Measurements from ENCODE around the gene PAK1IP1. TPM values are rescaled to one million over a fixed set of nuclear protein-coding genes. Genes with fewer than 3 reads are reported as not detected.

PAK1IP1 gene
- total RNA-seq, 1 experiment from 2014 or later: 25.9 TPM

GRCh38 chr6:10668126-10668917, 26.4 kb upstream of the PAK1IP1 start:
- H3K27me3 Mint-ChIP-seq (ENCODE audit: insufficient read depth, unreplicated experiment): peaks cover 6% of the 10 kb centered on the region
- H3K27ac Mint-ChIP-seq (ENCODE audit: unreplicated experiment): no peak overlapping the region
- no peak for TF ChIP-seq CTCF (IDR thresholded peaks at IDR 0.05; ENCODE audit: insufficient read depth in 1 of 2, low read depth in 1 of 2, low read length in 1 of 2, severe bottlenecking in 1 of 2, unreplicated experiment in 1 of 2)
- no TSS peak for BruUV-seq (replicated peaks)
- no peak overlapping the region for H3K4me3 ChIP-seq (ENCODE audit: low read depth, low read length)
- no peaks in the 10 kb centered on the region for H3K27me3 ChIP-seq (replicated peaks; ENCODE audit: control insufficient read depth, insufficient read depth, low read length)
- DNase-seq: no peak
- H3K36me3 Mint-ChIP-seq (ENCODE audit: insufficient read depth, unreplicated experiment): no peaks in the 10 kb centered on the region
- no peaks in the 10 kb centered on the region for H3K9me3 Mint-ChIP-seq (ENCODE audit: unreplicated experiment)
- H3K4me1 Mint-ChIP-seq (ENCODE audit: low read depth, unreplicated experiment): no peaks in the 10 kb centered on the region
- no peaks in the 10 kb centered on the region for H3K4me1 ChIP-seq
- CTCF ChIA-PET: no interaction called here
- intact Hi-C loops (cut with micrococcal nuclease; ENCODE audit: unreplicated experiment): no loop called here
- no peaks in the 10 kb centered on the region for H3K36me3 ChIP-seq (ENCODE audit: control insufficient read depth, insufficient read depth, low read length)
- POLR2A ChIA-PET: no interaction called here
- H3K9me3 ChIP-seq: no peaks in the 10 kb centered on the region
- no peak overlapping the region for H3K4me3 Mint-ChIP-seq (ENCODE audit: unreplicated experiment)

GRCh38 chr6:10676403-10676802, 18.4 kb upstream of the PAK1IP1 start:
- no peaks in the 10 kb centered on the region for H3K36me3 ChIP-seq (ENCODE audit: control insufficient read depth, insufficient read depth, low read length)
- no TSS peak for BruUV-seq (replicated peaks)
- intact Hi-C loops (cut with micrococcal nuclease; ENCODE audit: unreplicated experiment): no loop called here
- Mint-ChIP-seq H3K4me3 (ENCODE audit: unreplicated experiment) (no peak overlapping the region), H3K27me3 (ENCODE audit: insufficient read depth, unreplicated experiment) (no peaks in the 10 kb centered on the region), H3K9me3 (ENCODE audit: unreplicated experiment) (peaks cover 15% of the 10 kb centered on the region), H3K4me1 (ENCODE audit: low read depth, unreplicated experiment) (peaks cover 4% of the 10 kb centered on the region), H3K36me3 (ENCODE audit: insufficient read depth, unreplicated experiment) (no peaks in the 10 kb centered on the region), H3K27ac (ENCODE audit: unreplicated experiment) (no peak overlapping the region)
- ChIA-PET POLR2A (no interaction called here), CTCF (no interaction called here)
- H3K27me3 ChIP-seq (replicated peaks; ENCODE audit: control insufficient read depth, insufficient read depth, low read length): no peaks in the 10 kb centered on the region
- TF ChIP-seq CTCF (IDR thresholded peaks at IDR 0.05; ENCODE audit: insufficient read depth in 1 of 2, low read depth in 1 of 2, low read length in 1 of 2, severe bottlenecking in 1 of 2, unreplicated experiment in 1 of 2): no peak
- no peak overlapping the region for H3K4me3 ChIP-seq (ENCODE audit: low read depth, low read length)
- no peaks in the 10 kb centered on the region for H3K4me1 ChIP-seq
- H3K9me3 ChIP-seq: no peaks in the 10 kb centered on the region; the same call in 1 of the 2 replicates
- DNase-seq: no peak

GRCh38 chr6:10678456-10678855, 16.3 kb upstream of the PAK1IP1 start:
- Mint-ChIP-seq H3K27ac (ENCODE audit: unreplicated experiment) (no peak overlapping the region), H3K36me3 (ENCODE audit: insufficient read depth, unreplicated experiment) (no peaks in the 10 kb centered on the region), H3K9me3 (ENCODE audit: unreplicated experiment) (peaks cover 19% of the 10 kb centered on the region), H3K4me1 (ENCODE audit: low read depth, unreplicated experiment) (peaks cover 18% of the 10 kb centered on the region), H3K4me3 (ENCODE audit: unreplicated experiment) (no peak overlapping the region), H3K27me3 (ENCODE audit: insufficient read depth, unreplicated experiment) (no peaks in the 10 kb centered on the region)
- DNase-seq: no peak
- no TSS peak for BruUV-seq (replicated peaks)
- CTCF ChIA-PET: interaction anchor here (0.6 kb wide), 1 partner anchor 155 kb away, joined by 3 read pairs; no protein-coding TSS in a partner anchor
- intact Hi-C loops (cut with micrococcal nuclease; ENCODE audit: unreplicated experiment): no loop called here
- POLR2A ChIA-PET: no interaction called here
- Histone ChIP-seq H3K9me3 (no peaks in the 10 kb centered on the region; the same call in 1 of the 2 replicates), H3K36me3 (ENCODE audit: control insufficient read depth, insufficient read depth, low read length) (no peaks in the 10 kb centered on the region), H3K4me1 (peaks cover 13% of the 10 kb centered on the region), H3K27me3 (replicated peaks; ENCODE audit: control insufficient read depth, insufficient read depth, low read length) (no peaks in the 10 kb centered on the region), H3K4me3 (ENCODE audit: low read depth, low read length) (no peak overlapping the region)
- TF ChIP-seq CTCF (IDR thresholded peaks at IDR 0.05; ENCODE audit: insufficient read depth in 1 of 2, low read depth in 1 of 2, low read length in 1 of 2, severe bottlenecking in 1 of 2, unreplicated experiment in 1 of 2): no peak
